ENCODE results near the gene MPST. TPM values are rescaled to one million over a fixed set of nuclear protein-coding genes. Genes with fewer than 3 reads are reported as not detected.

Gene MPST
- total and polyA plus RNA-seq, 9 donors, result 5.4 to 178 (median 91.6) TPM

DNA sequence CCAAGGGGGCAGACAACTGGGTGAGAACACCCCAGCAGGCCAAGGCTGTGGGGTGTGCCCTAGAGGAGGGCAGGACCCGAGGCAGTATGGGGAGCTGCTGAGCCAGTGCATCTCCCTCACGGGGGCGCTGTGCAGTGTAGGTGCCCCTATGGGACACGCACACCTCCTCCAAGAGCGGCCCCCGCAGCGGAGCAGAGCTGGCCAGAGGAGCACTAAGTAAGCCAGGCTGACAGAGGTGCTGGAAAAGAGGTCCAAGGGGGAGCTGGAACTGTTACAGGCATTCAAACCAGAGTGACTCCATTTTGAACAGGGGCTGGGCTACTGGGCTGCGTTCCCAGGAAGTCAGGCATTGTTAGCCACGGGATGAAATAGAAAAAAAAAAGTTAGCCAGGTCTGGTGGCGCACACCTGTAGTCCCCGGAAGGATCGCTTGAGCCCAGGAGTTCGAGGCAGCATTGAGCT lies 42.1 kb upstream of the MPST start:
- Histone ChIP-seq H3K4me1 (ENCODE audit: insufficient read depth) (no peaks in the 10 kb centered on the region), H3K27me3 (no peaks in the 10 kb centered on the region), H3K36me3 (no peaks in the 10 kb centered on the region), H3K9me3 (no peaks in the 10 kb centered on the region), H3K4me3 (peak overlapping the region; percentile 35), H3K27ac (no peak overlapping the region)
- 22 to 36% (median 24%) methylated on average over 13 of the region's 13 CpGs for WGBS, 3 donors
- intact Hi-C loops (cut with DNase I), result loop anchor here in 3 of 4 donors (5.0 to 10.0 kb wide), 4 partner anchors 113 to 195 kb away; partner anchors contain the start of gene NCF4 (in 1 of the 3)
- TF ChIP-seq, protein P1, sequence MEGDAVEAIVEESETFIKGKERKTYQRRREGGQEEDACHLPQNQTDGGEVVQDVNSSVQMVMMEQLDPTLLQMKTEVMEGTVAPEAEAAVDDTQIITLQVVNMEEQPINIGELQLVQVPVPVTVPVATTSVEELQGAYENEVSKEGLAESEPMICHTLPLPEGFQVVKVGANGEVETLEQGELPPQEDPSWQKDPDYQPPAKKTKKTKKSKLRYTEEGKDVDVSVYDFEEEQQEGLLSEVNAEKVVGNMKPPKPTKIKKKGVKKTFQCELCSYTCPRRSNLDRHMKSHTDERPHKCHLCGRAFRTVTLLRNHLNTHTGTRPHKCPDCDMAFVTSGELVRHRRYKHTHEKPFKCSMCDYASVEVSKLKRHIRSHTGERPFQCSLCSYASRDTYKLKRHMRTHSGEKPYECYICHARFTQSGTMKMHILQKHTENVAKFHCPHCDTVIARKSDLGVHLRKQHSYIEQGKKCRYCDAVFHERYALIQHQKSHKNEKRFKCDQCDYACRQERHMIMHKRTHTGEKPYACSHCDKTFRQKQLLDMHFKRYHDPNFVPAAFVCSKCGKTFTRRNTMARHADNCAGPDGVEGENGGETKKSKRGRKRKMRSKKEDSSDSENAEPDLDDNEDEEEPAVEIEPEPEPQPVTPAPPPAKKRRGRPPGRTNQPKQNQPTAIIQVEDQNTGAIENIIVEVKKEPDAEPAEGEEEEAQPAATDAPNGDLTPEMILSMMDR (IDR thresholded peaks at IDR 0.05), result peak in 1 of 3 donors; percentile 13
- TF ChIP-seq POLR2A (IDR thresholded peaks at IDR 0.05) (no peak), EP300 (IDR thresholded peaks at IDR 0.05) (no peak)
- peak; percentile 33 to 65 (median 50) for DNase-seq

DNA sequence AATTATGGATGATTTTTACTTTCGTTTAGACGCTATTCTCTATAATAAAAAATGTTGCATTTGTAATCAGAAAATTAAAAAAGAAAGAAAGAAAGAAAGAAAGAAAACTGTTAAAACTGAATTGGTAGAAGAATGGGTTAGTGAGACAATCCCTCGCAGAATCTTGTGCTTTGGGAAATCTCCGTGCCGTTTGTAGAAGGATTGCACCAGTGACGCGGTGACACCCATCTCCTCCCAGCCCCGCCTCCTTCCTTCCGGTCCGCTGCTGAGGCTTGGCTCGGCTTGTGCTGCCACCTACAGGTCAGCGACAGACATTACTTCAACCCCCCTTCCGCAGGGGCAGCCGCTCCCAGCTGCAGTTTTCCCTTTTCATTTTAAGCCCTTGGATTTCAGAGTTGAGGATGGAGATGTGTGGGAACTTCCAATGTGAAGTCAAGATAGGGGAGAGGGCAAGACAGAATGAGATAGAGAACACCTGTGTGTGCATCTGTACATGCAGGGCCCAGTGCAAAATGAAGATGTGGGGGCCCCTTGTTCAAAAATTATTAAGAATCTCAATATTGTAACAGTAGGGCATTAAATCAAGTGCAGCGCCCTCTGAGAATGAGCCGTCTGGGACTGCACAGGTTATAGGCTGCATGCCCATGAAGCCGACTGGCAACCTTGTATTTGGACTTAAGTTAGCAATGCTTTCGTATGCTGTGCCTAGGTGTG lies 41.4 kb upstream of the MPST start:
- DNase-seq, result peak; percentile 87 to 92 (median 90)
- intact Hi-C loops (cut with DNase I), result loop anchor here in 3 of 4 donors (5.0 to 10.0 kb wide), 4 partner anchors 113 to 196 kb away; partner anchors contain the start of gene NCF4 (in 1 of the 3)
- 12% methylated on average over 18 of the region's 18 CpGs for WGBS, 3 donors
- Histone ChIP-seq H3K27ac (no peak overlapping the region), H3K36me3 (no peaks in the 10 kb centered on the region), H3K4me3 (peak overlapping the region; percentile 35), H3K4me1 (ENCODE audit: insufficient read depth) (no peaks in the 10 kb centered on the region), H3K9me3 (no peaks in the 10 kb centered on the region), H3K27me3 (no peaks in the 10 kb centered on the region)
- TF ChIP-seq, protein P1 (IDR thresholded peaks at IDR 0.05), result peak; percentile 86 to 97 (median 87)
- TF ChIP-seq POLR2A (IDR thresholded peaks at IDR 0.05) (no peak), EP300 (IDR thresholded peaks at IDR 0.05) (no peak)

DNA sequence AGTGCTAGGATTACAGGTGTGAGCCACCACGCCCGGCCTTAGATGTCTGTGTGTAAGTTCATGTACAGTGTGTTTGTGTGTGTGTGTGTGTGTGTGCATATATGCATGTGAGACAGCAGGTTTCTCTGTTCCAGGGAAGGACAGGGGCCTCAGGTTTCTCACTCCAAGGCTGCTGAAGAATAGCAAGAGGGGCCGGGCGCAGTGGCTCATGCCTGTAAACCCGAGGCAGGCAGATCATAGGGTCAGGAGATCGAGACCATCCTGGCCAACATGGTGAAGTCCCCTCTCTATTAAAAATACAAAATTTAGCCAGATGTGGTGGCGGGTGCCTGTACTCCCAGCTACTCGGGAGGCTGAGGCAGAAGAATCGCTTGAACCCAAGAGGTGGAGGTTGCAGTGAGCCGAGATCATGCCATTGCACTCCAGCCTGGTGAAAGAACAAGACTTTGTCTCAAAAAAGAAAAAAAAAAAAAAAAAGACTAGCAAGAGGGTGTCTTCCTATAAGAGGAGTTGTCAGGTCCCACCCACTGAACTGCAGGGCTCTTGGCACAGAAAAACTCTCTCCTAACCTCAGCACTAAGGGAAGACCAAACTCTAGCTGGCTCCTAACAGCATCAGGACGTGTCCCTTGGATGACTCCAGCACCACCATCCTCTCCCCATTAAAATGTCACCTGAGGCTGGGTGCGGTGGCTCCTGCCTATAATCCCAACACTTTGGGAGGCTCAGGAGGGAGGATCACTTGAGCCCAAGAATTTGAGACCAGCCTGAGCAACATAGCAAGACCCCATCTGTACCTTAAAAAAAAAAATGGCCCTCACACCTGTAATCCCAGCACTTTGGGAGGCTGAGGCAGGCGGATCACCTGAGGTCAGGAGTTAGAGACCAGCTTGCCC lies 40.3 kb upstream of the MPST start:
- no peaks in the 10 kb centered on the region for H3K9me3 ChIP-seq
- no peak overlapping the region for H3K27ac ChIP-seq
- TF ChIP-seq POLR2A (IDR thresholded peaks at IDR 0.05) (no peak), EP300 (IDR thresholded peaks at IDR 0.05) (no peak)
- TF ChIP-seq, protein P1 (IDR thresholded peaks at IDR 0.05), result no peak
- WGBS, 3 donors, result 81 to 88% (median 84%) methylated on average over 13 of the region's 13 CpGs
- DNase-seq, result no peak
- no peak overlapping the region for H3K4me3 ChIP-seq
- no peaks in the 10 kb centered on the region for H3K36me3 ChIP-seq
- no peaks in the 10 kb centered on the region for H3K27me3 ChIP-seq
- intact Hi-C loops (cut with DNase I), result loop anchor here in 3 of 4 donors (5.0 to 10.0 kb wide), 4 partner anchors 114 to 197 kb away; partner anchors contain the start of gene NCF4 (in 1 of the 3)
- H3K4me1 ChIP-seq (ENCODE audit: insufficient read depth), result no peaks in the 10 kb centered on the region

DNA sequence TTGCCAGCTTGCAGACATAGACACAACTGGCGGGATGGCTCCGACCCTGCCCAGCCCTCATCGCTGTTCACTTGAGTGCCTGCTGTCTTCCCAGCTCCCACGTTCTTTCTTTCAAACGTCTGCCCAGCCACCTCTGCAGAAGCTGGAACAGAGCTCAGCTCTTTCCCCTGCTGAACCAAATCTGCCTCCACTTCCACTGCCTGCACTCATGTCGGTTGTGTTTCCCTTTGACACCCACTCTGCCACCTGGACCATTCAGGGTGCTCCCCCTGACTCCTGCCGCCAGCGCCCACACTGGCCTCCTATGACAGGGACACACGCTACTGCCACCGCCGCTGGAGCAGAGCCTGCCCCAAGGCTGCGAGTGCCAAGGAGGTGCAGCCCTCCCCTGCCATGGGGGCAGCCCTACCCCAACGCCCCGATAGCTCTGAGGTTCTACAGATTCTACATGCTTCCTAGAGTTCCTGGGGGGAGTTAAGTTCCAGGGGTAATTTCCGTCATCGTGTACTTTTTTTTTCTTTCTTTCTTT lies 38.2 kb upstream of the MPST start:
- Histone ChIP-seq H3K4me1 (ENCODE audit: insufficient read depth) (no peaks in the 10 kb centered on the region), H3K36me3 (no peaks in the 10 kb centered on the region), H3K27me3 (no peaks in the 10 kb centered on the region), H3K4me3 (no peak overlapping the region), H3K9me3 (peaks cover 0 to 4% of the 10 kb centered on the region in 2 donors), H3K27ac (no peak overlapping the region)
- intact Hi-C loops (cut with DNase I), result no loop called here
- WGBS, 3 donors, result 73 to 83% (median 76%) methylated on average over 16 of the region's 16 CpGs
- TF ChIP-seq EP300 (IDR thresholded peaks at IDR 0.05), result no peak
- TF ChIP-seq POLR2A (IDR thresholded peaks at IDR 0.05), result no peak
- TF ChIP-seq, protein P1 (IDR thresholded peaks at IDR 0.05), result no peak
- DNase-seq, result no peak
